Sigmoid colon (tissue), 4 donors: ENCODE results near the gene FNDC8.

ENCODE experiments used
- POLR2AphosphoS5 ChIP-seq, 4 donors: sonication (generic); formaldehyde crosslinking; IDR thresholded peaks; one replicate each; pipeline ENCODE4 v1.6.1; 2017; ENCODE audit warnings: antibody characterized with exemption in 4 of 4
- TF ChIP-seq, protein P1 (sequence below), 4 experiments: fragments of 450-650 bp in 3 of 4; fragments of 200-600 bp in 1 of 4; IDR thresholded peaks; one replicate each; pipeline ENCODE4 v1.5.1; 2016 to 2019; ENCODE audit warnings: antibody characterized with exemption in 4 of 4, mild to moderate bottlenecking in 3 of 4, moderate library complexity in 2 of 4

DNA sequence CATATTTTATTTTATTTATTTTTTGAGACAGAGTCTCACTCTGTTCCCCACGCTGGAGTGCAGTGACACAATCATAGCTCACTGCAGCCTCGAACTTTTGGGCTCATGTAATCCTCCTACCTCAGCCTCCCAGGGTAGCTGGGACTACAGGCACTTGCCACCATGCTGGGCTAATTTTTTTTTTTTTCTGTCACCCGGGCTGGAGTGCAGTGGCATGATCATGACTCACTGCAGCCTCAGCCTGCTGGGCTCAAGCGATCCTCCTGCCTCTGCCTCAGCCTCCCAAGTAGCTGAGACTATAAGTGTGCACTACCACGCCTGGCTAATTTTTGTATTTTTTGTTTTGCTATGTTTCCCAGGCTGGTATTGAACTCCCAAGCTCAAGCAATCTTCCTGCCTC is 43.3 kb downstream of the FNDC8 start:
- TF ChIP-seq, protein P1, sequence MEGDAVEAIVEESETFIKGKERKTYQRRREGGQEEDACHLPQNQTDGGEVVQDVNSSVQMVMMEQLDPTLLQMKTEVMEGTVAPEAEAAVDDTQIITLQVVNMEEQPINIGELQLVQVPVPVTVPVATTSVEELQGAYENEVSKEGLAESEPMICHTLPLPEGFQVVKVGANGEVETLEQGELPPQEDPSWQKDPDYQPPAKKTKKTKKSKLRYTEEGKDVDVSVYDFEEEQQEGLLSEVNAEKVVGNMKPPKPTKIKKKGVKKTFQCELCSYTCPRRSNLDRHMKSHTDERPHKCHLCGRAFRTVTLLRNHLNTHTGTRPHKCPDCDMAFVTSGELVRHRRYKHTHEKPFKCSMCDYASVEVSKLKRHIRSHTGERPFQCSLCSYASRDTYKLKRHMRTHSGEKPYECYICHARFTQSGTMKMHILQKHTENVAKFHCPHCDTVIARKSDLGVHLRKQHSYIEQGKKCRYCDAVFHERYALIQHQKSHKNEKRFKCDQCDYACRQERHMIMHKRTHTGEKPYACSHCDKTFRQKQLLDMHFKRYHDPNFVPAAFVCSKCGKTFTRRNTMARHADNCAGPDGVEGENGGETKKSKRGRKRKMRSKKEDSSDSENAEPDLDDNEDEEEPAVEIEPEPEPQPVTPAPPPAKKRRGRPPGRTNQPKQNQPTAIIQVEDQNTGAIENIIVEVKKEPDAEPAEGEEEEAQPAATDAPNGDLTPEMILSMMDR (IDR thresholded peaks at IDR 0.05) = no peak
- no peak for TF ChIP-seq POLR2AphosphoS5 (IDR thresholded peaks at IDR 0.05)
